AML-193 (cell line): ENCODE results near the gene ADIPOR2.
A peak's percentile ranks its signal among the peaks of the same experiment; 100 is the strongest.

Experiments used
- DNase-seq, 2 experiments: peaks; one replicate each; lab custom pipeline; 2025; lab: John Stamatoyannopoulos, UW

The ADIPOR2 gene

GRCh38 chr12:1690578-1691122 lies at the start of gene ADIPOR2:
Gene ADIPOR2, plus strand, starts transcription at chr12:1691070. Its CDS starts 63,274 bp downstream, at chr12:1754344.
- peak; percentile 94 to 95 for DNase-seq

GRCh38 chr12:1642513-1642912 lies 48.4 kb upstream of the ADIPOR2 start:
- DNase-seq = no peak

DNA sequence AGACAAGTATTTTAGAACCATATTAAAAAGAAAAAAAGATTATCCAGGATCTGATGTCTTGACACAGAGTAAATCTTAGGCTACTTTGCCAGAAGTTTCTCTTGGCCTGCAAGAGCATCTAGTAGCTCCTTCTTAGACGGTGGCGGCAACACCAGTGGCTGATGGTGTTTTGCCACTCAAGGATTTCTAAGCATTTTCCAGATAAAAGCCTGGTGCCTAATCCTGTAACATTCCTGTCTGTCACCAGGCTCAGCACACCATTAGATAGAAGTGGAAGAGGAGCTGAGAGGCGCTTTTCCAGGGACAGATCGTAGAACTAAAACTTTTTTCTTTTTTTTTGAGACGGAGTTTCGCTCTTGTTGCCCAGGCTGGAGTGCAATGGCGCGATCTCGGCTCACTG lies 47.8 kb upstream of the ADIPOR2 start:
- DNase-seq = no peak

GRCh38 chr12:1643905-1644533 lies 46.9 kb upstream of the ADIPOR2 start:
- DNase-seq = no peak

GRCh38 chr12:1644534-1645438 lies 46.1 kb upstream of the ADIPOR2 start:
- no peak for DNase-seq

GRCh38 chr12:1645819-1646218 lies 45.1 kb upstream of the ADIPOR2 start:
- DNase-seq = no peak

GRCh38 chr12:1646569-1647284 lies 44.1 kb upstream of the ADIPOR2 start:
- DNase-seq = no peak

DNA sequence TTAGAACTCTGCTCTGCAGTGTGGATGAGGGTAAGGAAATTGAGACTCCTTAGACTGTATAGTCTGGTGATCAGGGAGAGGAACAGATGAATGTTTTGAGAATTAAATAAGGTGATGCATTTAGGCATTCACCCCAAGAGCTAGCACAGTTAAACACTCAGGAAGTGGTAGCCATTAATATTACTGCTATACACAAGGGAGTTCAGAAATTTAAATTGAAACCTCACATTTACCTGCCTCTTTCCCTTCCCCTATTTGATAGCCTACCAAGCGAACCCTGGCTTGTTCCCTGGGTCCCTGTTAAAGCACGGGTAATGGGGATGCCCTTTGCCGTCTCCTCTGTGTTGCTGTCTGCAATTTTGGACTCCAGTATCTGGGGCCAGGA lies 43.6 kb upstream of the ADIPOR2 start:
- DNase-seq = no peak

GRCh38 chr12:1650260-1650977 lies 40.5 kb upstream of the ADIPOR2 start:
- DNase-seq = no peak

DNA sequence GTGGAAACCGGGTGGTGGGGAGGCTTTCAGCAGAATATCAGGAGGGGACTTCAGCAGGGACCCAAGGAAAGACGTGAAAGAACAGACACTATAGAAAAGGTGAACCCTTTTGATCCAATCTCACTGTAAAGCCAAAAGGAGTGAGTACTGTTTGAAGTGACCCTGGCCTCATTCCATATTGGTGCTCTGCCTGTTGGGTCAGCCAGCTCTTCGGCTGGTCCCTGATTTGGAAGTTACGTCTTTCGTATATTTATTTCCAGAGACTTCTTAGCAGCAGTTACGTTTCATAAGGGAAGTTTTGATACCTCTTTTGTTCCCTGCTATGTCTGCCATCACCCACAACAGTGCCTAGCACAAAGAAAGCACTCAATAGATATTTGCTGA lies 39.9 kb upstream of the ADIPOR2 start:
- no peak for DNase-seq

DNA sequence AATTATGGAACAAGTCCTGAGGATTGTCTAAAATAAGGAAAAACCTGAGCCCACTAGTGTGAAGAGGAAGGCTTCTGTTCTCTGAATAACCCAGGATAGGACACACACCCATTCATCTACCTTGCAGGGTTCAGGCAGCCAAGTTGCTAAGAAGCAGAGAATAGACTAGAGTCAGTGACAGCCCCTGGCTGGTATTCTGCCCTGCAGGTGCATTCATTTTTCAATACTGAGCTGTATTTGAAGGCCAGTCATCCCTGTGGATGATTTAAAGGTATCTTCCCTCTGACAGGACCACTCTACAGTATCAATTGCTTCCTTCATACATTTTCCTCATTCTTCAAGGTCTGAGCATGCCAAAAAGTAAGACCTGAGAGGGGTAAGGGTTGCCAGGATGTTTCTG lies 38.9 kb upstream of the ADIPOR2 start:
- DNase-seq = no peak

- DNase-seq = no peak
These were observed 35.6 kb upstream of the ADIPOR2 start for GRCh38 chr12:1655225-1655788.

DNA sequence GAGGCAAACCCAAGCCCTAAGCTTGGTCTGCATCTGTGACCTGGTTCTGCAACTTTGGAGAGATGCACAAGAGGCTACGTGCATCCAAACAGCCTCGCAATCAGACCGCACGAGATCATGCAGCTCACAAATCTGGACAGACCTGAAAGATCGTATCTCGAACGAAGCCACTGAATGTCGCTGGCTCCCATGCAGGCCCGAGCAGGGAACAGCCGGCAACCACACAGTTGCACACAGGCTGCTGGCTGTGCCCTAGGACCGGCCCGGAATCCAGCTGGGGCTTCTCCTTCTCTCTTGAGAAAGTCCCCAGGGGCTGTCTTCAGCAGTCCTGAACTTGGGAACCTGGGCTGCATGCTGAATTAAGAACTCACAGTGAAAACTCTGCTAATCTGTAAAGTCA lies 34.0 kb upstream of the ADIPOR2 start:
- no peak for DNase-seq

DNA sequence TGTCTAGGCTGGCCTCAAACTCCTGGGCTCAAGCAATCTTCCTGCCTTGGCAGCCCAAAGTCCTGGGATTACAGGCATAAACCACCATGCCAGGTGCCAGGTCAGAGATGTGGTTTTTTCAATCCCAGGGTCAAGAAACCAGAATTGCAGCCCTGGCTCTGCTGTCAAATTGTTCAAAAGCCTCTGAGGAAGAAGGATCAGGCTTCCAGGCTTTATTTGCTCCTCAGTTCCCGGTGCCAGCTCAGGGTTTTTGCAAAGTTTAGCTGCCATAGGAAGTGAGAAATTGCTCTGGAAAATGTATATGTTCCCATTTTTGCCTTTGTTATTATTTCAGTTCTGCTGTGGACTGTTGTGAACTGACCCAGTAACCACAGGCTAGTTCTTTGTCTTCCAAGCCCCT lies 33.2 kb upstream of the ADIPOR2 start:
- DNase-seq = no peak

GRCh38 chr12:1660304-1661187 lies 30.3 kb upstream of the ADIPOR2 start:
- peak; percentile 10 to 43 for DNase-seq

GRCh38 chr12:1661553-1662335 lies 29.1 kb upstream of the ADIPOR2 start:
- DNase-seq = peak; percentile 86 to 87

GRCh38 chr12:1662761-1663439 lies 28.0 kb upstream of the ADIPOR2 start:
- peak; percentile 35 to 47 for DNase-seq

GRCh38 chr12:1663440-1664132 lies 27.3 kb upstream of the ADIPOR2 start:
- DNase-seq = no peak
